Stomach (tissue), 4 donors: ENCODE measurements around the gene ULBP1.

Experiments used
- POLR2A ChIP-seq, 4 donors: fragments of 450-650 bp; IDR thresholded peaks; one replicate each; pipeline ENCODE4 v1.6.1; 2016; ENCODE audit warnings: antibody characterized with exemption in 4 of 4, control low read depth in 2 of 4, mild to moderate bottlenecking in 1 of 4, moderate library complexity in 1 of 4
- TF ChIP-seq, protein P1 (sequence below), 7 experiments: fragments of 450-650 bp in 4 of 7; fragments of 200-600 bp in 3 of 7; sonication (generic) in 3 of 7; IDR thresholded peaks; one replicate each; pipeline ENCODE4 v1.5.1; 2016 to 2019; ENCODE audit warnings: antibody characterized with exemption in 7 of 7, control low read depth in 2 of 7, mild to moderate bottlenecking in 1 of 7

DNA sequence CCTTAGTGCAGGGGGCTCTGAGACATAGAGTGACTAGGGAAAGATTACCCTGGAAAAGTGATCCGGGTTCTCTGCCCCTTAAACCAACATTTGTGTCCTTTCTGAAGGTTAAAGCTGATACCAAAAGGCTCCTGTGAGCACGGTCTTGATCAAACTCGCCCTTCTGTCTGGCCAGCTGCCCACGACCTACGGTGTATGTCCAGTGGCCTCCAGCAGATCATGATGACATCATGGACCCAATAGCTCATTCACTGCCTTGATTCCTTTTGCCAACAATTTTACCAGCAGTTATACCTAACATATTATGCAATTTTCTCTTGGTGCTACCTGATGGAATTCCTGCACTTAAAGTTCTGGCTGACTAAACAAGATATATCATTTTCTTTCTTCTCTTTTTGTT lies 15.1 kb upstream of the ULBP1 start:
- TF ChIP-seq, protein P1, sequence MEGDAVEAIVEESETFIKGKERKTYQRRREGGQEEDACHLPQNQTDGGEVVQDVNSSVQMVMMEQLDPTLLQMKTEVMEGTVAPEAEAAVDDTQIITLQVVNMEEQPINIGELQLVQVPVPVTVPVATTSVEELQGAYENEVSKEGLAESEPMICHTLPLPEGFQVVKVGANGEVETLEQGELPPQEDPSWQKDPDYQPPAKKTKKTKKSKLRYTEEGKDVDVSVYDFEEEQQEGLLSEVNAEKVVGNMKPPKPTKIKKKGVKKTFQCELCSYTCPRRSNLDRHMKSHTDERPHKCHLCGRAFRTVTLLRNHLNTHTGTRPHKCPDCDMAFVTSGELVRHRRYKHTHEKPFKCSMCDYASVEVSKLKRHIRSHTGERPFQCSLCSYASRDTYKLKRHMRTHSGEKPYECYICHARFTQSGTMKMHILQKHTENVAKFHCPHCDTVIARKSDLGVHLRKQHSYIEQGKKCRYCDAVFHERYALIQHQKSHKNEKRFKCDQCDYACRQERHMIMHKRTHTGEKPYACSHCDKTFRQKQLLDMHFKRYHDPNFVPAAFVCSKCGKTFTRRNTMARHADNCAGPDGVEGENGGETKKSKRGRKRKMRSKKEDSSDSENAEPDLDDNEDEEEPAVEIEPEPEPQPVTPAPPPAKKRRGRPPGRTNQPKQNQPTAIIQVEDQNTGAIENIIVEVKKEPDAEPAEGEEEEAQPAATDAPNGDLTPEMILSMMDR (IDR thresholded peaks at IDR 0.05), result no peak
- TF ChIP-seq POLR2A (IDR thresholded peaks at IDR 0.05), result no peak
